ENCODE measurements around the gene TENT4A.

DNA sequence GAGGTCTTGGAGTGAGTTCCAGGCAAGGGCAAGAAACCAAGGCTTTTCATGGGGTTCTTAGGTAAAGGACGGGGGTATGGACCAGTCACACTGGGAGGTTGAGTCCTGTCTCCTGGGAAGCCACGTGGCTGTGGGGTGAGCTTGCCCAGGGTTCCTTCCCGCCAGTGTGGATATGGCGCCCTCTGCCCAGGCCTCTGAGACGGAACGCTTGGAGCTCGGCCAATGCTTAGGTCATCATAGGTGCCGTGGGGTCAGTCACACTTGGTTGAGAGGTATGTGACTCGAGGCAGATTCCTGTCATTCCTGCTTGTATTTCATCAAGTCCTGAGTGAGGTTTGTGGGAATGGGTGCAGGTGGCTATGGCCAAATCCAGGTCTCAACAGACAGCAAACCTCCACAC lies 46.2 kb downstream of the TENT4A start:
- TF ChIP-seq POLR2A (IDR thresholded peaks at IDR 0.05; ENCODE audit: low read length) (no peak), GATA1 (IDR thresholded peaks at IDR 0.05; ENCODE audit: low read depth, low read length) (no peak)
